WERI-Rb-1 (cell line): ENCODE measurements around the gene OPN4.

Experiments used
- DNase-seq: peaks from one replicate; pipeline ENCODE4 v3.0.0-alpha.2; 2020
- H3K27ac ChIP-seq: fragments of 250-450 bp; sonication (Bioruptor Pico); 2 replicates; pipeline ENCODE4 v1.5.1; 2020; ENCODE audit warnings: mild to moderate bottlenecking, moderate library complexity
- H3K27me3 ChIP-seq: fragments of 250-450 bp; sonication (Bioruptor Pico); 2 replicates; pipeline ENCODE4 v1.5.1; 2021; ENCODE audit warnings: mild to moderate bottlenecking, low read depth, moderate library complexity; ENCODE audit not compliant: insufficient read depth, severe bottlenecking
- H3K36me3 ChIP-seq: fragments of 250-450 bp; sonication (Bioruptor Pico); 2 replicates; pipeline ENCODE4 v1.5.1; 2020; ENCODE audit warnings: mild to moderate bottlenecking, moderate library complexity
- H3K4me3 ChIP-seq: 2 replicates; pipeline ENCODE4 v1.5.1; 2011; ENCODE audit warnings: low read depth, mild to moderate bottlenecking, control low read depth, low read length
- H3K9me3 ChIP-seq: fragments of 250-450 bp; sonication (Bioruptor Pico); 2 replicates; pipeline ENCODE4 v1.5.1; 2021; ENCODE audit warnings: mild to moderate bottlenecking, moderate library complexity; ENCODE audit not compliant: severe bottlenecking
- CTCF ChIP-seq: IDR thresholded peaks from 2 replicates; pipeline ENCODE4 v1.5.1; 2011; ENCODE audit warnings: low read depth, mild to moderate bottlenecking, control low read depth, inconsistent platforms, low read length

The OPN4 gene

GRCh38 chr10:86662186-86663045 lies 8.1 kb downstream of the OPN4 start:
- no peak for TF ChIP-seq CTCF
- Histone ChIP-seq H3K27ac (no peak overlapping the region), H3K27me3 (no peaks in the 10 kb centered on the region), H3K36me3 (no peaks in the 10 kb centered on the region), H3K9me3 (no peaks in the 10 kb centered on the region), H3K4me3 (no peak overlapping the region)
- no peak for DNase-seq

- DNase-seq, result no peak
- Histone ChIP-seq H3K27me3 (no peaks in the 10 kb centered on the region), H3K36me3 (no peaks in the 10 kb centered on the region), H3K9me3 (no peaks in the 10 kb centered on the region), H3K27ac (no peak overlapping the region), H3K4me3 (no peak overlapping the region)
- no peak for TF ChIP-seq CTCF
These were observed 8.6 kb downstream of the OPN4 start for GRCh38 chr10:86663046-86663345.

GRCh38 chr10:86663576-86664339 lies 9.4 kb downstream of the OPN4 start:
- Histone ChIP-seq H3K9me3 (no peaks in the 10 kb centered on the region), H3K27me3 (no peaks in the 10 kb centered on the region), H3K36me3 (no peaks in the 10 kb centered on the region), H3K4me3 (no peak overlapping the region), H3K27ac (no peak overlapping the region)
- no peak for TF ChIP-seq CTCF
- DNase-seq, result no peak

- no peak overlapping the region for H3K27ac ChIP-seq
- no peak for TF ChIP-seq CTCF
- DNase-seq, result no peak
These were observed 10.2 kb downstream of the OPN4 start for GRCh38 chr10:86664341-86665217.

GRCh38 chr10:86665218-86665607 lies 10.9 kb downstream of the OPN4 start:
- no peak for TF ChIP-seq CTCF
- Histone ChIP-seq H3K27ac (no peak overlapping the region), H3K36me3 (no peaks in the 10 kb centered on the region), H3K27me3 (no peaks in the 10 kb centered on the region), H3K9me3 (no peaks in the 10 kb centered on the region), H3K4me3 (no peak overlapping the region)
- DNase-seq, result no peak

More at GRCh38 chr10:86664341-86665217, 10.2 kb downstream of the OPN4 start:
- Histone ChIP-seq H3K27me3 (no peaks in the 10 kb centered on the region), H3K36me3 (no peaks in the 10 kb centered on the region), H3K4me3 (no peak overlapping the region), H3K9me3 (no peaks in the 10 kb centered on the region)
